Heart right ventricle (tissue), 16 donors: ENCODE results near the gene ATP2B1. TPM values are rescaled to one million over a fixed set of nuclear protein-coding genes. Genes with fewer than 3 reads are reported as not detected.

Source experiments
- ATAC-seq, 8 donors: fragments of 200-7000 bp; cut with Tn5 transposase; one replicate each; pipeline ENCODE4 v1.9.1; 2020; ENCODE audit warnings: mild to moderate bottlenecking in 8 of 8, moderate library complexity in 8 of 8, moderate number of reproducible peaks in 1 of 8
- DNase-seq, 2 donors: peaks; one replicate each; pipeline ENCODE4 v3.0.0-alpha.2; 2020
- H3K27ac ChIP-seq, 10 donors: fragments of 200-600 bp; sonication (generic) in 2 of 10; one replicate each; pipeline versions ENCODE4 v1.5.0 to v1.8.0; 2020 to 2022; ENCODE audit warnings: mild to moderate bottlenecking in 3 of 10
- H3K27me3 ChIP-seq, 7 donors: fragments of 200-600 bp; one replicate each; pipeline ENCODE4 v1.8.0; 2021 to 2022; ENCODE audit warnings: mild to moderate bottlenecking in 2 of 7
- H3K36me3 ChIP-seq, 9 donors: fragments of 200-600 bp; sonication (generic) in 1 of 9; one replicate each; pipeline versions ENCODE4 v1.5.0 to v1.8.0; 2020 to 2022; ENCODE audit warnings: mild to moderate bottlenecking in 2 of 9
- H3K4me1 ChIP-seq, 9 donors: fragments of 200-600 bp; sonication (generic) in 1 of 9; one replicate each; pipeline versions ENCODE4 v1.5.0 to v1.8.0; 2020 to 2022; ENCODE audit warnings: mild to moderate bottlenecking in 4 of 9
- H3K4me3 ChIP-seq, 10 donors: fragments of 200-600 bp; sonication (generic) in 2 of 10; one replicate each; pipeline versions ENCODE4 v1.5.0 to v1.8.0; 2020 to 2022; ENCODE audit warnings: mild to moderate bottlenecking in 7 of 10, moderate library complexity in 2 of 10
- H3K9me3 ChIP-seq, 11 donors: fragments of 200-600 bp in 10 of 11; sonication (generic) in 2 of 11; one replicate each; pipeline versions ENCODE4 v1.5.0 to v1.8.0; 2013 to 2022; ENCODE audit warnings: mild to moderate bottlenecking in 2 of 11, control low read depth in 1 of 11, moderate library complexity in 1 of 11
- CTCF ChIP-seq, 9 donors: fragments of 200-600 bp; sonication (generic) in 2 of 9; IDR thresholded peaks; one replicate each; pipeline versions ENCODE4 v1.5.0 to v1.8.0; 2021 to 2022; ENCODE audit warnings: antibody characterized with exemption in 9 of 9, mild to moderate bottlenecking in 5 of 9, moderate library complexity in 1 of 9
- WGBS, 2 donors: extraction: QIAGEN DNeasy Blood & Tissue Kit; methylation state at CpG; one replicate each; pipeline ENCODE4 v1.1.7; 2013; ENCODE audit warnings: inconsistent platforms in 1 of 2; 5-methylcytosine and 5-hydroxymethylcytosine counted together
- intact Hi-C, 10 donors: fragments of 100-400 bp; cut with DNase I; formaldehyde crosslinking; loops; one replicate each; pipeline versions ENCODE4 v1.11.1 to v1.14.2; 2022
- polyA plus RNA-seq, 2 donors: library from polyadenylated mRNA; stranded (reverse); fragments of 200-250 nt; gene quantifications; one replicate each; pipeline ENCODE4 v1.2.3, GENCODE V29; 2013
- total RNA-seq, 10 donors: library from RNA; stranded (reverse); fragmentation: NEBNext Ultra II Directional in 3 of 10; extraction: Animal tissue kit (Norgen Biotek cat#: 25700) in 3 of 10; gene quantifications; one replicate each; pipeline versions ENCODE4 v1.2.1 to v1.2.4, GENCODE V29; 2021 to 2023
- donor health status: Arrhythmogenic right ventricular cardiomyopathy.
- donor health status: ischemic (EF 13 %, LVEDD 7.1; RV severe dilation, severe dysfunction).
- donor health status: healthy with polysubstance abuse.
- donor health status: DM: no; HTN: yes; CAD: no.
- donor health status: DM: no; HTN: no; CAD: no.
- donor health status: ischemic (EF 25% LVEDD 6.9; RV normal size, moderate dysfunction).
- donor health status: ischemic (EF 25% LVEDD 5.7; RV mildly dilated, moderate dysfunction).
- donor health status: healthy.
- donor health status: DM: yes; HTN: yes; CAD: no.
- donor health status: Ischemic cardiomyopathy.
- donor health status: ischemic (EF 35%, LVEDD 5.7; RV mildly dilated, moderate dysfunction).
- donor health status: nonischemic (EF 11% LVEDD 7.7; RV severe dilation, severe dysfunction).
- donor health status: DM: yes; HTN: yes; CAD: no.
- donor health status: PGD.
- donor health status: ischemic (EF 29% LVEDD 5.4; RV normal size, mild dysfunction).
- donor health status: nonischemic (EF 23%, LVEDD 6.1; RV moderate dilation, normal function).

Gene ATP2B1
- total and polyA plus RNA-seq, 12 donors = 5.9 to 20.5 (median 15.2) TPM

GRCh38 chr12:89709157-89709994 is 738 bp upstream of the ATP2B1 start:
- H3K4me3 ChIP-seq = peak overlapping the region; percentile 76 to 99 (median 88)

GRCh38 chr12:89707703-89708564 is 704 bp downstream of the ATP2B1 start:
- no peaks in the 10 kb centered on the region for H3K27me3 ChIP-seq
- intact Hi-C loops = loop anchor here in 4 of 10 donors (5.0 to 10.0 kb wide), 2 partner anchors 163 to 166 kb away; no protein-coding TSS in a partner anchor
- no peak for TF ChIP-seq CTCF (IDR thresholded peaks at IDR 0.05)
- peak overlapping the region; percentile 95 to 100 (median 98) for H3K27ac ChIP-seq
- WGBS, 2 donors = 1% methylated on average over 71 to 73 of the region's 73 CpGs
- peaks cover 0 to 30% (median 18%) of the 10 kb centered on the region in 9 donors for H3K4me1 ChIP-seq
- peak; percentile 30 to 48 for DNase-seq
- no peaks in the 10 kb centered on the region for H3K9me3 ChIP-seq
- ATAC-seq = no peak
- no peaks in the 10 kb centered on the region for H3K36me3 ChIP-seq
- peak overlapping the region; percentile 52 to 99 (median 88) for H3K4me3 ChIP-seq

More at GRCh38 chr12:89709157-89709994, 738 bp upstream of the ATP2B1 start:
- WGBS, 2 donors = 0 to 1% methylated on average over 76 to 102 of the region's 103 CpGs
- TF ChIP-seq CTCF (IDR thresholded peaks at IDR 0.05) = peak in 1 of 9 donors; percentile 15
- Histone ChIP-seq H3K36me3 (no peaks in the 10 kb centered on the region), H3K27ac (peak overlapping the region; percentile 95 to 100 (median 98)), H3K27me3 (no peaks in the 10 kb centered on the region), H3K4me1 (peaks cover 0 to 28% (median 18%) of the 10 kb centered on the region in 9 donors), H3K9me3 (peaks cover 0 to 9% (median 0%) of the 10 kb centered on the region in 11 donors)
- DNase-seq (peak; percentile 99 to 100), ATAC-seq (peak; percentile 90 to 98 (median 97))
- intact Hi-C loops = loop anchor here in 4 of 10 donors (5.0 to 10.0 kb wide), 2 partner anchors 165 to 167 kb away; no protein-coding TSS in a partner anchor

GRCh38 chr12:89706986-89707702 is 1.5 kb downstream of the ATP2B1 start:
- DNase-seq (peak; percentile 13 to 19), ATAC-seq (no peak)
- TF ChIP-seq CTCF (IDR thresholded peaks at IDR 0.05) = no peak
- H3K4me1 ChIP-seq = peaks cover 0 to 32% (median 21%) of the 10 kb centered on the region in 9 donors
- peak overlapping the region; percentile 52 to 99 (median 88) for H3K4me3 ChIP-seq
- intact Hi-C loops = loop anchor here in 4 of 10 donors (5.0 to 10.0 kb wide), 2 partner anchors 162 to 165 kb away; no protein-coding TSS in a partner anchor
- peak overlapping the region in 6 of 10 donors; percentile 95 to 99 (median 98) for H3K27ac ChIP-seq
- H3K9me3 ChIP-seq = no peaks in the 10 kb centered on the region
- no peaks in the 10 kb centered on the region for H3K36me3 ChIP-seq
- H3K27me3 ChIP-seq = no peaks in the 10 kb centered on the region
- 17 to 22% methylated on average over 17 of the region's 17 CpGs for WGBS, 2 donors
